Endothelial cell of umbilical vein (primary cell): ENCODE data around the gene C12orf43. TPM values are rescaled to one million over a fixed set of nuclear protein-coding genes. Genes with fewer than 3 reads are reported as not detected.
A peak's percentile ranks its signal among the peaks of the same experiment; 100 is the strongest.

ENCODE experiments used
- BruUV-seq: library from RNA; stranded (reverse); fragments of 400-500 nt; replicated peaks from 2 replicates; lab custom pipeline; 2021; lab: Mats Ljungman, UMichigan
- CTCF ChIA-PET: fragments of 300-600, 350-600 bp; sonication (Branson Sonifier 250); formaldehyde crosslinking; loops from one replicate; lab custom pipeline; 2021; ENCODE audit warnings: antibody characterized with exemption, inconsistent platforms; lab: Charles Lee
- POLR2A ChIA-PET: fragments of 300-600, 350-600 bp; sonication (Branson Sonifier 250); formaldehyde crosslinking; loops from one replicate; lab custom pipeline; 2021; ENCODE audit warnings: antibody characterized with exemption, inconsistent platforms; lab: Charles Lee
- DNase-seq: peaks from one replicate; pipeline ENCODE4 v3.0.0-alpha.2; 2011; ENCODE audit warnings: low read depth, low spot score
- FAIRE-seq: peaks from 2 replicates; lab custom pipeline; 2011; peaks lifted over from hg19 to GRCh38; lab: Jason Lieb, UNC
- H2AFZ ChIP-seq: 2 replicates; pipeline ENCODE4 v1.6.0; 2012; ENCODE audit warnings: low read depth, low read length, control low read depth, inconsistent platforms
- H3K27ac ChIP-seq: 2 replicates; pipeline ENCODE4 v1.5.1; 2011; ENCODE audit warnings: low read depth, mild to moderate bottlenecking, control low read depth, low read length, moderate library complexity; ENCODE audit not compliant: insufficient read depth
- H3K27me3 ChIP-seq, 2 experiments: 2 replicates each; pipeline versions ENCODE4 v1.6.0 to v1.6.1; 2011; ENCODE audit warnings: low read length in 2 of 2, mixed read lengths in 1 of 2; ENCODE audit not compliant: control insufficient read depth in 2 of 2, insufficient read depth in 2 of 2
- H3K36me3 ChIP-seq, 2 experiments: 2 replicates in 1 of 2; 3 replicates in 1 of 2; pipeline ENCODE4 v1.5.1; 2011; ENCODE audit warnings: low read length in 2 of 2, mild to moderate bottlenecking in 1 of 2, moderate library complexity in 1 of 2; ENCODE audit not compliant: control insufficient read depth in 2 of 2, insufficient read depth in 2 of 2; ENCODE audit errors: extremely low read depth in 1 of 2
- H3K4me1 ChIP-seq: 3 replicates; pipeline ENCODE4 v1.5.1; 2011; ENCODE audit warnings: mild to moderate bottlenecking, low read length; ENCODE audit not compliant: control insufficient read depth, insufficient read depth; ENCODE audit errors: extremely low read depth
- H3K4me2 ChIP-seq: 2 replicates; pipeline ENCODE4 v1.6.1; 2011; ENCODE audit warnings: low read length, control low read depth, mixed read lengths; ENCODE audit not compliant: insufficient read depth
- H3K4me3 ChIP-seq, 3 experiments: fragments of 200-600 bp in 1 of 3; sonication (generic), shearing (Covaris generic) in 1 of 3; replicated peaks in 1 of 3; 2 replicates each; pipeline ENCODE4 v1.5.1; 2011 to 2016; ENCODE audit warnings: control low read depth in 3 of 3, low read length in 3 of 3, mild to moderate bottlenecking in 2 of 3, inconsistent platforms in 1 of 3, low read depth in 1 of 3, moderate library complexity in 1 of 3; ENCODE audit not compliant: insufficient read depth in 1 of 3
- H3K79me2 ChIP-seq: 2 replicates; pipeline ENCODE4 v1.6.0; 2012; ENCODE audit warnings: low read length, inconsistent platforms; ENCODE audit not compliant: control insufficient read depth, insufficient read depth
- H3K9ac ChIP-seq: replicated peaks from 2 replicates; pipeline ENCODE3; 2011; ENCODE audit warnings: low read length, control low read depth; ENCODE audit not compliant: insufficient read depth; ENCODE audit errors: extremely low read depth
- H3K9me1 ChIP-seq: replicated peaks from 3 replicates; pipeline ENCODE4 v1.6.0; 2011; ENCODE audit warnings: mild to moderate bottlenecking, low read length; ENCODE audit not compliant: control insufficient read depth, insufficient read depth; ENCODE audit errors: extremely low read depth
- H3K9me3 ChIP-seq: replicated peaks from 2 replicates; pipeline ENCODE4 v1.5.1; 2012; ENCODE audit warnings: low read length, inconsistent platforms; ENCODE audit not compliant: control insufficient read depth, insufficient read depth
- H4K20me1 ChIP-seq: replicated peaks from 2 replicates; pipeline ENCODE3; 2011; ENCODE audit warnings: mild to moderate bottlenecking, low read length; ENCODE audit not compliant: control insufficient read depth, insufficient read depth; ENCODE audit errors: extremely low read depth
- EZH2 ChIP-seq: IDR thresholded peaks from 2 replicates; pipeline ENCODE4 v1.6.1; 2012; ENCODE audit warnings: borderline replicate concordance, low read depth, mild to moderate bottlenecking, moderate library complexity, low read length, inconsistent platforms; ENCODE audit not compliant: severe bottlenecking
- FOS ChIP-seq: IDR thresholded peaks from 2 replicates; pipeline ENCODE4 v1.6.1; 2011; ENCODE audit warnings: mild to moderate bottlenecking, low read length, moderate library complexity, borderline replicate concordance; ENCODE audit not compliant: insufficient read depth
- GATA2 ChIP-seq: IDR thresholded peaks from 2 replicates; pipeline ENCODE4 v1.7.0; 2011; ENCODE audit warnings: low read depth, mild to moderate bottlenecking, moderate library complexity, mixed read lengths, low read length; ENCODE audit not compliant: insufficient read length, insufficient read depth
- JUN ChIP-seq: IDR thresholded peaks from 2 replicates; pipeline ENCODE4 v1.6.1; 2011; ENCODE audit warnings: borderline replicate concordance, low read depth; ENCODE audit not compliant: insufficient read length, insufficient read depth
- MYC ChIP-seq: IDR thresholded peaks from one replicate; pipeline ENCODE4 v1.6.1; 2011; ENCODE audit warnings: mild to moderate bottlenecking, low read depth, low read length
- POLR2A ChIP-seq: IDR thresholded peaks from 2 replicates; pipeline ENCODE4 v1.6.1; 2012; ENCODE audit warnings: low read depth, mild to moderate bottlenecking, control low read depth, low read length
- POLR2AphosphoS5 ChIP-seq: IDR thresholded peaks from 2 replicates; pipeline ENCODE4 v1.6.1; 2012; ENCODE audit warnings: low read depth, mild to moderate bottlenecking, control low read depth, low read length, moderate library complexity; ENCODE audit not compliant: insufficient read depth
- dilution Hi-C: fragments of 300-500 bp; cut with MboI; formaldehyde crosslinking; loops from one replicate; pipeline ENCODE4 v1.15.0; 2019; ENCODE audit warnings: low sequenced_read_pairs; ENCODE audit not compliant: extremely low pct_ligation_motif_present
- intact Hi-C: fragments of 100-400 bp; cut with micrococcal nuclease; formaldehyde crosslinking; loops from one replicate; pipeline ENCODE4 v1.10.0; 2022
- polyA plus RNA-seq, 4 experiments: library from polyadenylated mRNA; depleted of rRNA in 3 of 4; stranded (reverse) in 3 of 4; unstranded in 1 of 4; fragments of >200 nt; gene quantifications; 2 replicates each; pipeline versions ENCODE4 v1.2.1 to v1.2.3, GENCODE V29; 2011 to 2012; ENCODE audit warnings: missing spikeins in 1 of 4
- total RNA-seq: library from RNA; stranded (reverse); gene quantifications from 2 replicates; pipeline ENCODE4 v1.2.3, GENCODE V29; 2021
- TF ChIP-seq, protein P1 (sequence below), 2 donors: IDR thresholded peaks; 1 replicate in 1 of 2; 2 replicates in 1 of 2; pipeline ENCODE4 v1.5.1; 2011; ENCODE audit warnings: low read length in 2 of 2, mild to moderate bottlenecking in 2 of 2, moderate library complexity in 2 of 2, control low read depth in 1 of 2, inconsistent platforms in 1 of 2, low read depth in 1 of 2; ENCODE audit not compliant: insufficient read depth in 1 of 2; ENCODE audit errors: extremely low read depth in 1 of 2
- TF ChIP-seq, protein P2 (sequence below): IDR thresholded peaks from 2 replicates; pipeline ENCODE4 v1.6.1; 2011; ENCODE audit not compliant: insufficient read depth, insufficient read length

The C12orf43 gene
- total and polyA plus RNA-seq, 2 donors (not counting 3 experiments of a cell fraction or from before 2014, with no cell fraction given), result 12.3 to 24.7 TPM

DNA sequence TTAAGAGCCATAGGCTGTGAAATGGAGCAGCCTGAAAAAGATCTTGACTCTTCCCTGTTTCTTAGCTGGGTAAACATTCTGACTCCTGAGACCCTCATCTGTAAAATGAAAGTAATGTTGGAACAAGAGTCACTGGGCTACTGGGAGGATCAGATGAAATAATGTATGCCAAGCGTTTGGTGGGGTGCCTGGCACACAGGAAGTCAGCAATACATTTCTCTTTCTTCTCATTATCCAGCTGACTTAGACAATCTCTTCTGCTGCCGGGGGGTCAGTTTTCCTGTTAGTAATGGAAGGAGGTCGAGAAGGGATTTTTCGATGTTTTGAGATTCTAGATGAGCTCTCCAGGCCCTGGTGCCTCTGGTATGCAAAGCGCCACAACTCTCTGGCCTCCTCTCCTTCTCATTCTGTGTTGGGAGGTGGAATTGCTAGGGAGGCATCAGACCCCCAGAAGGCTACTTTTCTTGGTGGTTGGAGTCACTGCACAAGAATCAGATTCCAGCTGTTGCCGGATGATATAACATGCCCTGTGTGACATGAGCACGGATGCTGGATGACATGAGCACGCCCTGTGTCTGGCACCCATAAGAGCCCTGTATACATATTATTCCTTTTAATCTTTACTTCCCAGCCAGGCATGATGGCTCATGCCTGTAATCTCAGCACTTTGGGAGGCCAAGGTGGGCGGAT, 18.5 kb upstream of the C12orf43 start:
- dilution Hi-C loops, result no loop called here
- peaks cover 0 to 1% of the 10 kb centered on the region in 2 experiments for H3K27me3 ChIP-seq
- H3K4me1 ChIP-seq, result no peaks in the 10 kb centered on the region
- no TSS peak for BruUV-seq
- POLR2A ChIA-PET, result interaction anchor here (0.7 kb wide), 1 partner anchor 27 kb away, joined by 4 read pairs; no protein-coding TSS in a partner anchor
- H4K20me1 ChIP-seq, result no peaks in the 10 kb centered on the region
- no peak for TF ChIP-seq MYC
- no peak overlapping the region for H3K27ac ChIP-seq
- H2AFZ ChIP-seq, result no peak overlapping the region
- FAIRE-seq, result peak; percentile 12
- no peaks in the 10 kb centered on the region for H3K36me3 ChIP-seq
- intact Hi-C loops, result no loop called here
- no peaks in the 10 kb centered on the region for H3K79me2 ChIP-seq
- no peak overlapping the region for H3K4me3 ChIP-seq
- H3K9me1 ChIP-seq, result no peaks in the 10 kb centered on the region
- H3K9ac ChIP-seq, result no peak overlapping the region
- CTCF ChIA-PET, result interaction anchor here (1.5 kb wide), 1 partner anchor 25 kb away, joined by 5 read pairs; no protein-coding TSS in a partner anchor
- DNase-seq, result no peak
- H3K9me3 ChIP-seq, result no peaks in the 10 kb centered on the region
- no peak overlapping the region for H3K4me2 ChIP-seq

DNA sequence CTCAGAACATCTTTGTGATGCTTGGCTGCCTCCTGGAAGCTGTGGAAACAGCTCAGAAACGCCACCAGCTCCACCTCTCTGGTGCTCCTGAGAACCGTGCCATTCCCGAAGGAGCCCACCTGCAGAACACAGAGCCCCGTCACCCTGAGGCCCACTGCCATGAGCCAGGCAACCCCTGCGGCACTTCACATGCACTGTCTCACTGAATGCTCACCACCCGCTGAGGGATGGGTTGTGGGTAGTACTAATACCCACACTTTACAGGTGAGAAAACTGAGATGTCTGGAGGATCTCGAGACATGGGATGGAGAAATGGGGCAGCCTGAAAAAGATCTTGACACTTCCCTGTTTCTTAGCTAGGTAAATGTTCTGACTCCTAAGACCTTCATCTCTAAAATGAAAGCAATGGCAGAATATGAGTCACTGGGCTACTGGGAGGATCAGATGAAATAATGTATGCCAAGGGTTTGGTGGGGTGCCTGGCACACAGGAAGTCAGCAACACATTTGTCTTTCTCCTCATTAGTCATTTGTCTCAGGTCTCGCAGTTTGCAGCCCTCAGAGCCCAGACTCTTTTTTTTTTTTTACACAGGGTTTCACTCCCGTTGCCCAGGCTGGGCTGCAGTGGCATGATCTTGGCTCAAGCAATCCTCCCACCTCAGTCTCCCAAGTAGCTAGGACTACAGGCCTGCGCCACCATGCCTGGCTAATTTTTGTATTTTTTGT, 17.5 kb upstream of the C12orf43 start:
- TF ChIP-seq JUN, result no peak
- no peak for TF ChIP-seq GATA2
- TF ChIP-seq, protein P1, sequence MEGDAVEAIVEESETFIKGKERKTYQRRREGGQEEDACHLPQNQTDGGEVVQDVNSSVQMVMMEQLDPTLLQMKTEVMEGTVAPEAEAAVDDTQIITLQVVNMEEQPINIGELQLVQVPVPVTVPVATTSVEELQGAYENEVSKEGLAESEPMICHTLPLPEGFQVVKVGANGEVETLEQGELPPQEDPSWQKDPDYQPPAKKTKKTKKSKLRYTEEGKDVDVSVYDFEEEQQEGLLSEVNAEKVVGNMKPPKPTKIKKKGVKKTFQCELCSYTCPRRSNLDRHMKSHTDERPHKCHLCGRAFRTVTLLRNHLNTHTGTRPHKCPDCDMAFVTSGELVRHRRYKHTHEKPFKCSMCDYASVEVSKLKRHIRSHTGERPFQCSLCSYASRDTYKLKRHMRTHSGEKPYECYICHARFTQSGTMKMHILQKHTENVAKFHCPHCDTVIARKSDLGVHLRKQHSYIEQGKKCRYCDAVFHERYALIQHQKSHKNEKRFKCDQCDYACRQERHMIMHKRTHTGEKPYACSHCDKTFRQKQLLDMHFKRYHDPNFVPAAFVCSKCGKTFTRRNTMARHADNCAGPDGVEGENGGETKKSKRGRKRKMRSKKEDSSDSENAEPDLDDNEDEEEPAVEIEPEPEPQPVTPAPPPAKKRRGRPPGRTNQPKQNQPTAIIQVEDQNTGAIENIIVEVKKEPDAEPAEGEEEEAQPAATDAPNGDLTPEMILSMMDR (IDR thresholded peaks at IDR 0.05; ENCODE audit: extremely low read depth in 1 of 2, insufficient read depth in 1 of 2, low read depth in 1 of 2, low read length in 2 of 2), result no peak
- TF ChIP-seq POLR2AphosphoS5, result no peak
- no peak for TF ChIP-seq MYC
- no peak for TF ChIP-seq POLR2A
- TF ChIP-seq, protein P2, sequence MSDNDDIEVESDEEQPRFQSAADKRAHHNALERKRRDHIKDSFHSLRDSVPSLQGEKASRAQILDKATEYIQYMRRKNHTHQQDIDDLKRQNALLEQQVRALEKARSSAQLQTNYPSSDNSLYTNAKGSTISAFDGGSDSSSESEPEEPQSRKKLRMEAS, result no peak
- no peak for TF ChIP-seq FOS
- TF ChIP-seq EZH2, result no peak
- no peak for FAIRE-seq
- CTCF ChIA-PET, result interaction anchor here (1.5 kb wide), 1 partner anchor 26 kb away, joined by 5 read pairs; no protein-coding TSS in a partner anchor
- Histone ChIP-seq H3K27ac (no peak overlapping the region), H3K4me3 (no peak overlapping the region), H3K9ac (no peak overlapping the region), H4K20me1 (no peaks in the 10 kb centered on the region), H3K4me2 (no peak overlapping the region), H3K79me2 (no peaks in the 10 kb centered on the region), H3K4me1 (no peaks in the 10 kb centered on the region), H2AFZ (no peak overlapping the region), H3K36me3 (no peaks in the 10 kb centered on the region), H3K27me3 (peaks cover 0 to 1% of the 10 kb centered on the region in 2 experiments), H3K9me1 (no peaks in the 10 kb centered on the region), H3K9me3 (no peaks in the 10 kb centered on the region)
- POLR2A ChIA-PET, result interaction anchor here (0.7 kb wide), 1 partner anchor 27 kb away, joined by 4 read pairs; no protein-coding TSS in a partner anchor
- intact Hi-C loops (no loop called here), dilution Hi-C loops (no loop called here)
- BruUV-seq, result no TSS peak
- DNase-seq, result no peak
